Neural progenitor cell (in vitro differentiated cells): ENCODE results near the gene C19orf81.

Source experiments
- CTCF ChIP-seq: fragments of 200-600 bp; sonication (generic); IDR thresholded peaks from 2 replicates; pipeline ENCODE4 v1.5.1; 2017; ENCODE audit warnings: antibody characterized with exemption, mild to moderate bottlenecking
- EZH2 ChIP-seq: fragments of 200-600 bp; sonication (generic); IDR thresholded peaks from 2 replicates; pipeline ENCODE4 v1.6.1; 2017; ENCODE audit warnings: antibody characterized with exemption, mild to moderate bottlenecking, moderate library complexity
- EZH2phosphoT487 ChIP-seq: fragments of 200-600 bp; sonication (generic); IDR thresholded peaks from 2 replicates; pipeline ENCODE4 v1.6.1; 2017; ENCODE audit warnings: antibody characterized with exemption

GRCh38 chr19:50601407-50602088 is 47.7 kb upstream of the C19orf81 start:
- TF ChIP-seq CTCF = no peak
- no peak for TF ChIP-seq EZH2phosphoT487
- TF ChIP-seq EZH2 = no peak
